A673 (cell line): ENCODE results near the gene TRPC4. TPM values are rescaled to one million over a fixed set of nuclear protein-coding genes. Genes with fewer than 3 reads are reported as not detected.

Source experiments
- BruUV-seq: library from RNA; stranded (reverse); fragments of 400-500 nt; replicated peaks from 2 replicates; lab custom pipeline; 2021; lab: Mats Ljungman, UMichigan
- CTCF ChIA-PET: fragments of 300-600 bp; sonication (Branson Sonifier 250); formaldehyde crosslinking; loops from one replicate; lab custom pipeline; 2022; ENCODE audit warnings: antibody characterized with exemption; lab: Charles Lee
- POLR2A ChIA-PET: fragments of 300-600 bp; sonication (Branson Sonifier 250); formaldehyde crosslinking; loops from one replicate; lab custom pipeline; 2022; ENCODE audit warnings: antibody characterized with exemption; ENCODE audit not compliant: low non-redundant PET; lab: Charles Lee
- DNase-seq: peaks from one replicate; pipeline ENCODE4 v3.0.0-alpha.2; 2015; ENCODE audit warnings: low spot score
- H3K27ac ChIP-seq: fragments of 200-600 bp; sonication (generic); 2 replicates; pipeline ENCODE4 v1.5.1; 2016; ENCODE audit warnings: mixed run types, low read depth, mild to moderate bottlenecking, mixed read lengths, antibody characterized with exemption, low read length; ENCODE audit not compliant: poor library complexity, severe bottlenecking
- H3K27me3 ChIP-seq: fragments of 200-600 bp; sonication (generic); replicated peaks from 2 replicates; pipeline ENCODE4 v1.6.1; 2017; ENCODE audit warnings: mixed run types, low read depth, mild to moderate bottlenecking, mixed read lengths, antibody characterized with exemption, low read length; ENCODE audit not compliant: insufficient read depth, poor library complexity
- H3K36me3 ChIP-seq: fragments of 200-600 bp; sonication (generic); 2 replicates; pipeline ENCODE4 v1.6.1; 2016; ENCODE audit warnings: mixed run types, mild to moderate bottlenecking, mixed read lengths, antibody characterized with exemption, low read length; ENCODE audit not compliant: insufficient read depth, poor library complexity, severe bottlenecking
- H3K4me1 ChIP-seq: fragments of 200-600 bp; sonication (generic); 2 replicates; pipeline ENCODE4 v1.6.1; 2017; ENCODE audit warnings: mixed run types, mild to moderate bottlenecking, mixed read lengths, antibody characterized with exemption, low read length; ENCODE audit not compliant: insufficient read depth, poor library complexity, severe bottlenecking
- H3K4me3 ChIP-seq: fragments of 200-600 bp; sonication (generic); 2 replicates; pipeline ENCODE4 v1.5.1; 2016; ENCODE audit warnings: low read depth, mixed run types, mild to moderate bottlenecking, mixed read lengths, low read length; ENCODE audit not compliant: poor library complexity, severe bottlenecking
- H3K9me3 ChIP-seq: fragments of 200-600 bp; sonication (generic); 2 replicates; pipeline ENCODE4 v1.6.1; 2016; ENCODE audit warnings: mixed run types, low read depth, mild to moderate bottlenecking, mixed read lengths, antibody characterized with exemption, low read length; ENCODE audit not compliant: poor library complexity, severe bottlenecking
- CTCF ChIP-seq: fragments of 300-800, 200-600 bp; sonication (generic); conservative IDR thresholded peaks from 2 replicates; pipeline ENCODE4 v1.5.1; 2017; ENCODE audit warnings: low read depth, mild to moderate bottlenecking, antibody characterized with exemption, low read length, moderate library complexity, mixed read lengths
- EZH2 ChIP-seq: fragments of 200-600 bp; sonication (generic); IDR thresholded peaks from 2 replicates; pipeline ENCODE4 v1.6.1; 2017; ENCODE audit warnings: borderline replicate concordance, low read depth, mild to moderate bottlenecking, mixed read lengths, antibody characterized with exemption, low read length; ENCODE audit not compliant: poor library complexity, severe bottlenecking
- intact Hi-C: fragments of 100-400 bp; cut with micrococcal nuclease; formaldehyde crosslinking; loops from one replicate; pipeline ENCODE4 v1.10.0; 2022; ENCODE audit not compliant: unreplicated experiment
- total RNA-seq: library from RNA; stranded (reverse); gene quantifications from 2 replicates; pipeline ENCODE4 v1.2.3, GENCODE V29; 2021

Gene TRPC4
- total RNA-seq, 1 experiment from 2014 or later = 27.0 TPM

GRCh38 chr13:37679043-37679442 lies 190.5 kb downstream of the TRPC4 start:
- Histone ChIP-seq H3K9me3 (no peaks in the 10 kb centered on the region), H3K27ac (no peak overlapping the region), H3K4me1 (peaks cover 4% of the 10 kb centered on the region), H3K27me3 (no peaks in the 10 kb centered on the region), H3K4me3 (no peak overlapping the region), H3K36me3 (no peaks in the 10 kb centered on the region)
- no TSS peak for BruUV-seq
- peak; percentile 27 for DNase-seq
- peak; percentile 52; the same call in 1 of the 2 replicates for TF ChIP-seq CTCF
- no peak for TF ChIP-seq EZH2
- CTCF ChIA-PET = interaction anchor here (0.7 kb wide), 1 partner anchor 24 kb away, joined by 3 read pairs; no protein-coding TSS in a partner anchor
- intact Hi-C loops = no loop called here
- POLR2A ChIA-PET = no interaction called here

- no peak overlapping the region for H3K27ac ChIP-seq
- no peaks in the 10 kb centered on the region for H3K9me3 ChIP-seq
- DNase-seq = no peak
- no peaks in the 10 kb centered on the region for H3K36me3 ChIP-seq
- CTCF ChIA-PET = no interaction called here
- H3K27me3 ChIP-seq = no peaks in the 10 kb centered on the region
- H3K4me3 ChIP-seq = no peak overlapping the region
- POLR2A ChIA-PET = no interaction called here
- intact Hi-C loops = no loop called here
- TF ChIP-seq CTCF = no peak
- TF ChIP-seq EZH2 = no peak
- H3K4me1 ChIP-seq = peaks cover 21% of the 10 kb centered on the region
- no TSS peak for BruUV-seq
Observed at GRCh38 chr13:37669845-37670244, 199.7 kb downstream of the TRPC4 start.

GRCh38 chr13:37667702-37668101 lies 201.9 kb downstream of the TRPC4 start:
- ChIA-PET POLR2A (no interaction called here), CTCF (no interaction called here)
- peak; percentile 70 for DNase-seq

More at GRCh38 chr13:37667702-37668101, 201.9 kb downstream of the TRPC4 start:
- intact Hi-C loops = no loop called here
- no peak overlapping the region for H3K4me3 ChIP-seq
- peaks cover 4% of the 10 kb centered on the region for H3K36me3 ChIP-seq
- H3K4me1 ChIP-seq = peaks cover 21% of the 10 kb centered on the region
- H3K27ac ChIP-seq = no peak overlapping the region
- no TSS peak for BruUV-seq
- no peak for TF ChIP-seq CTCF
- TF ChIP-seq EZH2 = no peak
- H3K27me3 ChIP-seq = no peaks in the 10 kb centered on the region
- no peaks in the 10 kb centered on the region for H3K9me3 ChIP-seq
